ENCODE results near the gene HDAC4. TPM values are rescaled to one million over a fixed set of nuclear protein-coding genes. Genes with fewer than 3 reads are reported as not detected.

Gene HDAC4
- polyA plus RNA-seq, 3 donors = 11.8 to 13.0 (median 12.9) TPM

GRCh38 chr2:239299218-239299939 is 101.4 kb downstream of the HDAC4 start:
- DNase-seq (ENCODE audit: low read depth in 3 of 3, low spot score in 2 of 3) = no peak

GRCh38 chr2:239298116-239298804 is 102.6 kb downstream of the HDAC4 start:
- no peak for DNase-seq (ENCODE audit: low read depth in 3 of 3, low spot score in 2 of 3)

- DNase-seq (ENCODE audit: low read depth in 3 of 3, low spot score in 2 of 3) = no peak
Measured at GRCh38 chr2:239297142-239298004, 103.4 kb downstream of the HDAC4 start.

- DNase-seq (ENCODE audit: low read depth in 3 of 3, low spot score in 2 of 3) = no peak
Measured at GRCh38 chr2:239296020-239296932, 104.5 kb downstream of the HDAC4 start.

GRCh38 chr2:239295377-239296019 is 105.3 kb downstream of the HDAC4 start:
- DNase-seq (ENCODE audit: low read depth in 3 of 3, low spot score in 2 of 3) = no peak

GRCh38 chr2:239294571-239295054 is 106.2 kb downstream of the HDAC4 start:
- DNase-seq (ENCODE audit: low read depth in 3 of 3, low spot score in 2 of 3) = no peak

GRCh38 chr2:239293775-239294430 is 106.9 kb downstream of the HDAC4 start:
- no peak for DNase-seq (ENCODE audit: low read depth in 3 of 3, low spot score in 2 of 3)

GRCh38 chr2:239292959-239293774 is 107.7 kb downstream of the HDAC4 start:
- no peak for DNase-seq (ENCODE audit: low read depth in 3 of 3, low spot score in 2 of 3)

GRCh38 chr2:239292531-239292930 is 108.3 kb downstream of the HDAC4 start:
- no peak for DNase-seq (ENCODE audit: low read depth in 3 of 3, low spot score in 2 of 3)

- DNase-seq (ENCODE audit: low read depth in 3 of 3, low spot score in 2 of 3) = no peak
Measured at GRCh38 chr2:239291475-239292350, 109.1 kb downstream of the HDAC4 start.

GRCh38 chr2:239290618-239291474 is 110.0 kb downstream of the HDAC4 start:
- no peak for DNase-seq (ENCODE audit: low read depth in 3 of 3, low spot score in 2 of 3)

- DNase-seq (ENCODE audit: low read depth in 3 of 3, low spot score in 2 of 3) = no peak
Measured at GRCh38 chr2:239289545-239289944, 111.3 kb downstream of the HDAC4 start.

- no peak for DNase-seq (ENCODE audit: low read depth in 3 of 3, low spot score in 2 of 3)
Measured at GRCh38 chr2:239288951-239289511, 111.8 kb downstream of the HDAC4 start.

- DNase-seq (ENCODE audit: low read depth in 3 of 3, low spot score in 2 of 3) = no peak
Measured at GRCh38 chr2:239288237-239288636, 112.6 kb downstream of the HDAC4 start.

- no peak for DNase-seq (ENCODE audit: low read depth in 3 of 3, low spot score in 2 of 3)
Measured at GRCh38 chr2:239287461-239287860, 113.4 kb downstream of the HDAC4 start.

GRCh38 chr2:239286901-239287300 is 113.9 kb downstream of the HDAC4 start:
- DNase-seq (ENCODE audit: low read depth in 3 of 3, low spot score in 2 of 3) = no peak
